GM12878 (cell line): ENCODE data around the gene BIVM. TPM values are rescaled to one million over a fixed set of nuclear protein-coding genes. Genes with fewer than 3 reads are reported as not detected.
A peak's percentile ranks its signal among the peaks of the same experiment; 100 is the strongest.

Experiments used
- ATAC-seq: fragments of 200-7000 bp; cut with Tn5 transposase; 3 replicates; pipeline ENCODE4 v1.9.1; 2020; ENCODE audit warnings: mild to moderate bottlenecking, moderate library complexity
- BruUV-seq: library from RNA; stranded (reverse); fragments of 400-500 nt; replicated peaks from 2 replicates; lab custom pipeline; 2021; lab: Mats Ljungman, UMichigan
- CTCF ChIA-PET: fragments of 300-600 bp; sonication (Branson Sonifier 250); formaldehyde crosslinking; extraction: SDS; loops from one replicate; lab custom pipeline; 2021; ENCODE audit warnings: inconsistent platforms; lab: Yijun Ruan, JAX
- POLR2A ChIA-PET: fragments of 350-600 bp; formaldehyde crosslinking; extraction: SDS; loops from one replicate; lab custom pipeline; 2021; ENCODE audit warnings: inconsistent platforms; lab: Charles Lee
- RAD21 ChIA-PET: fragments of 300-600 bp; sonication (Branson Sonifier 250); formaldehyde crosslinking; loops from one replicate; lab custom pipeline; 2023; ENCODE audit warnings: antibody characterized with exemption; ENCODE audit not compliant: unreplicated experiment; lab: Charles Lee
- SMC1A ChIA-PET: fragments of 300-600 bp; sonication (Branson Sonifier 250); formaldehyde crosslinking; loops from one replicate; lab custom pipeline; 2023; ENCODE audit not compliant: unreplicated experiment, uncharacterized antibody; lab: Charles Lee
- DNase-seq: peaks from one replicate; pipeline ENCODE4 v3.0.0-alpha.2; 2011; ENCODE audit warnings: low read depth, low spot score
- FAIRE-seq: peaks from 3 replicates; lab custom pipeline; 2011; peaks lifted over from hg19 to GRCh38; lab: Jason Lieb, UNC
- H2AFZ ChIP-seq: 2 replicates; pipeline ENCODE4 v1.6.0; 2011; ENCODE audit warnings: low read depth, low read length, control low read depth; ENCODE audit not compliant: control insufficient read depth
- H3K27ac ChIP-seq: 2 replicates; pipeline ENCODE4 v1.5.1; 2011; ENCODE audit warnings: control low read depth; ENCODE audit not compliant: control insufficient read depth, insufficient read depth
- H3K27me3 ChIP-seq, 2 experiments: replicated peaks in 1 of 2; 2 replicates each; pipeline versions ENCODE4 v1.6.0 to v1.6.1; 2011; ENCODE audit warnings: low read length in 1 of 2; ENCODE audit not compliant: control insufficient read depth in 2 of 2, insufficient read depth in 2 of 2
- H3K36me3 ChIP-seq, 2 experiments: 2 replicates each; pipeline ENCODE4 v1.5.1; 2011; ENCODE audit warnings: low read length in 1 of 2; ENCODE audit not compliant: control insufficient read depth in 2 of 2, insufficient read depth in 2 of 2
- H3K4me1 ChIP-seq: 2 replicates; pipeline ENCODE4 v1.6.1; 2011; ENCODE audit warnings: mild to moderate bottlenecking, low read length, moderate library complexity, mixed read lengths; ENCODE audit not compliant: control insufficient read depth, insufficient read depth
- H3K4me2 ChIP-seq: 2 replicates; pipeline ENCODE4 v1.6.0; 2011; ENCODE audit warnings: control low read depth; ENCODE audit not compliant: control insufficient read depth, insufficient read depth
- H3K4me3 ChIP-seq: fragments of 200-600 bp; sonication (generic); 2 replicates; pipeline ENCODE4 v1.5.1; 2016
- H3K79me2 ChIP-seq: 2 replicates; pipeline ENCODE4 v1.6.0; 2011; ENCODE audit warnings: low read length; ENCODE audit not compliant: control insufficient read depth, insufficient read depth
- H3K9ac ChIP-seq: 2 replicates; pipeline ENCODE4 v1.8.0; 2011; ENCODE audit warnings: low read length, control low read depth, mixed read lengths; ENCODE audit not compliant: control insufficient read depth, insufficient read depth
- H3K9me3 ChIP-seq: replicated peaks from 3 replicates; pipeline ENCODE4 v1.5.1; 2011; ENCODE audit warnings: mild to moderate bottlenecking, low read length; ENCODE audit not compliant: control insufficient read depth, insufficient read depth
- H4K20me1 ChIP-seq: 2 replicates; pipeline ENCODE4 v1.6.0; 2011; ENCODE audit not compliant: control insufficient read depth, insufficient read depth
- ASH2L ChIP-seq: fragments of 300-600, 200-600 bp; sonication (generic); IDR thresholded peaks from 2 replicates; pipeline ENCODE4 v1.6.1; 2017; ENCODE audit warnings: low read depth, mild to moderate bottlenecking, borderline replicate concordance
- CREB1 ChIP-seq: IDR thresholded peaks from 2 replicates; pipeline ENCODE4 v1.6.1; 2012; ENCODE audit warnings: low read depth, mild to moderate bottlenecking, inconsistent platforms
- RELA ChIP-seq: fragments of 450-650 bp; IDR thresholded peaks from 2 replicates; pipeline ENCODE4 v1.8.0; 2014; ENCODE audit warnings: borderline replicate concordance; ENCODE audit not compliant: partially characterized antibody
- SP1 ChIP-seq: IDR thresholded peaks from one replicate; pipeline ENCODE4 v1.6.1; 2011; ENCODE audit warnings: low read depth, low read length
- SREBF2 ChIP-seq: IDR thresholded peaks from 2 replicates; pipeline ENCODE4 v1.6.1; 2012; ENCODE audit warnings: mild to moderate bottlenecking, low read length
- SRF ChIP-seq, 2 experiments: IDR thresholded peaks; 2 replicates each; pipeline ENCODE4 v1.6.1; 2011; ENCODE audit warnings: low read depth in 2 of 2, low read length in 2 of 2, mild to moderate bottlenecking in 1 of 2, moderate library complexity in 1 of 2
- TBL1XR1 ChIP-seq: IDR thresholded peaks from 2 replicates; pipeline ENCODE4 v1.6.1; 2012; ENCODE audit warnings: low read depth, low read length, improper control_type of control experiment
- ZZZ3 ChIP-seq: IDR thresholded peaks from 2 replicates; pipeline ENCODE4 v1.6.1; 2011; ENCODE audit warnings: low read depth; ENCODE audit not compliant: control insufficient read depth, insufficient read length
- in situ Hi-C: fragments of 300-500 bp; cut with MboI; formaldehyde crosslinking; loops from 9 replicates; pipeline ENCODE4 v1.14.3; 2018; ENCODE audit warnings: mixed read lengths
- intact Hi-C: fragments of 100-400 bp; cut with micrococcal nuclease; formaldehyde crosslinking; loops from one replicate; pipeline ENCODE4 v1.14.2; 2022; ENCODE audit not compliant: unreplicated experiment
- polyA plus RNA-seq, 11 experiments: library from polyadenylated mRNA; depleted of rRNA in 4 of 11; unstranded in 6 of 11; stranded (reverse) in 5 of 11; fragments of >200 nt; fragmentation: Nextera tagmentation in 4 of 11; fragmentation: Illumina TruSeq in 1 of 11; extraction: Ambion mirVana in 4 of 11; extraction: Trizol in 1 of 11; gene quantifications; 1 replicate in 1 of 11; 2 replicates in 10 of 11; pipeline versions ENCODE4 v1.2.1 to v1.2.3, GENCODE V29; 2011 to 2016; ENCODE audit warnings: inconsistent platforms in 2 of 11, missing spikeins in 2 of 11, low read depth in 1 of 11
- total RNA-seq, 4 experiments: library from RNA; depleted of rRNA in 3 of 4; stranded (reverse); fragments of >200 nt in 3 of 4; fragmentation: Illumina TruSeq in 1 of 4; extraction: Trizol in 1 of 4; gene quantifications; 2 replicates each; pipeline versions ENCODE4 v1.2.1 to v1.2.3, GENCODE V29; 2013 to 2021
- TF ChIP-seq, protein P1 (sequence below): fragments of 450-650 bp; conservative IDR thresholded peaks from 2 replicates; pipeline ENCODE4 v1.6.1; 2017; ENCODE audit warnings: mild to moderate bottlenecking, moderate library complexity

The BIVM gene
- total and polyA plus RNA-seq, 10 of the 15 experiments (the other 5 are each of a cell fraction or from before 2014, with no cell fraction given) = 3.4 to 20.1 (median 14.1) TPM

GRCh38 chr13:102817907-102818306, 19.0 kb downstream of the BIVM start:
- no peak overlapping the region for H3K9ac ChIP-seq
- H3K4me3 ChIP-seq = no peak overlapping the region
- H3K4me2 ChIP-seq = no peak overlapping the region
- peaks cover 15% of the 10 kb centered on the region for H3K4me1 ChIP-seq
- in situ Hi-C loops (no loop called here), intact Hi-C loops (no loop called here)
- ATAC-seq (no peak), FAIRE-seq (peak; percentile 27), DNase-seq (no peak)
- ChIA-PET RAD21 (interaction anchor here (1.0 kb wide), 1 partner anchor 27 kb away, joined by 3 read pairs; no protein-coding TSS in a partner anchor), POLR2A (interaction anchor here (0.9 kb wide), 2 partner anchors 18 to 28 kb away, joined by 3 read pairs; partner anchors contain the start of gene ERCC5), CTCF (interaction anchor here (1.1 to 1.3 kb wide), 2 partner anchors 9 to 17 kb away, joined by 4 read pairs; no protein-coding TSS in a partner anchor), SMC1A (interaction anchor here (1.1 kb wide), 1 partner anchor 10 kb away, joined by 3 read pairs; no protein-coding TSS in a partner anchor)
- BruUV-seq = no TSS peak
- no peak overlapping the region for H3K27ac ChIP-seq
- H4K20me1 ChIP-seq = no peaks in the 10 kb centered on the region
- H3K79me2 ChIP-seq = peaks cover 5% of the 10 kb centered on the region
- no peaks in the 10 kb centered on the region for H3K27me3 ChIP-seq
- peaks cover 3 to 6% of the 10 kb centered on the region in 2 experiments for H3K36me3 ChIP-seq
- no peak overlapping the region for H2AFZ ChIP-seq
- TF ChIP-seq RELA = no peak
- no peak for TF ChIP-seq TBL1XR1
- TF ChIP-seq ZZZ3 = no peak
- no peak for TF ChIP-seq SP1
- no peak for TF ChIP-seq ASH2L
- TF ChIP-seq SRF (IDR thresholded peaks at IDR 0.05; ENCODE audit: low read depth in 2 of 2, low read length in 2 of 2) = no peak
- TF ChIP-seq, protein P1, sequence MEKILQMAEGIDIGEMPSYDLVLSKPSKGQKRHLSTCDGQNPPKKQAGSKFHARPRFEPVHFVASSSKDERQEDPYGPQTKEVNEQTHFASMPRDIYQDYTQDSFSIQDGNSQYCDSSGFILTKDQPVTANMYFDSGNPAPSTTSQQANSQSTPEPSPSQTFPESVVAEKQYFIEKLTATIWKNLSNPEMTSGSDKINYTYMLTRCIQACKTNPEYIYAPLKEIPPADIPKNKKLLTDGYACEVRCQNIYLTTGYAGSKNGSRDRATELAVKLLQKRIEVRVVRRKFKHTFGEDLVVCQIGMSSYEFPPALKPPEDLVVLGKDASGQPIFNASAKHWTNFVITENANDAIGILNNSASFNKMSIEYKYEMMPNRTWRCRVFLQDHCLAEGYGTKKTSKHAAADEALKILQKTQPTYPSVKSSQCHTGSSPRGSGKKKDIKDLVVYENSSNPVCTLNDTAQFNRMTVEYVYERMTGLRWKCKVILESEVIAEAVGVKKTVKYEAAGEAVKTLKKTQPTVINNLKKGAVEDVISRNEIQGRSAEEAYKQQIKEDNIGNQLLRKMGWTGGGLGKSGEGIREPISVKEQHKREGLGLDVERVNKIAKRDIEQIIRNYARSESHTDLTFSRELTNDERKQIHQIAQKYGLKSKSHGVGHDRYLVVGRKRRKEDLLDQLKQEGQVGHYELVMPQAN = no peak
- no peak for TF ChIP-seq SREBF2
- TF ChIP-seq CREB1 = no peak
- H3K9me3 ChIP-seq = no peaks in the 10 kb centered on the region
